ENCODE measurements around the gene INPP5F. TPM values are rescaled to one million over a fixed set of nuclear protein-coding genes. Genes with fewer than 3 reads are reported as not detected.

Gene INPP5F
- total and polyA plus RNA-seq, 2 donors (not counting 1 experiment from before 2014, with no cell fraction given) = 15.0 to 23.3 TPM

DNA sequence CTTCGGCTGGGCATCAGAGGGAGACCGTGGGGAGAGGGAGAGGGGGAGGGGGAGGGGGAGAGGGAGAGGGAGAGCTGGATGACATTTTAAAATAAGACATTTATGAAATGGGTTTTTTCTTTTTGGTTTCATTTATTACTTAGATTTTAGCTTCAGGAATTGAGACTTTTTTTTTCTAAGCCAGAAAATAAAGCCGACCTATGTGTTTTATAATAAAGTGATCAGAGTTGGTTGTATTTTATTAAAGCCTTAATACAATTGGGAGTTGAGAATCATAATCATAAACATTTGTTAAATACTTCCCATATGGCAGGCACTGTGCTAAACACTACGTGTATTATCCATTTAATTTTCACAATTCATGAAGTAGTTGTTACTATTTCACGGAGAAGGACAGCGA, 70.2 kb downstream of the INPP5F start:
- no peak overlapping the region for H3K4me3 ChIP-seq (replicated peaks in 1 of 4; ENCODE audit: control extremely low read depth in 1 of 4, insufficient read depth in 1 of 4, low read depth in 3 of 4, low read length in 4 of 4)
- no peak overlapping the region for H3K4me2 ChIP-seq (ENCODE audit: extremely low read depth, insufficient read depth, low read length)
- H3K79me2 ChIP-seq (ENCODE audit: control insufficient read depth, insufficient read depth, low read length) = no peaks in the 10 kb centered on the region
- no peak overlapping the region for H3K27ac ChIP-seq (ENCODE audit: insufficient read depth, low read length)
- no peak for TF ChIP-seq EZH2 (IDR thresholded peaks at IDR 0.05; ENCODE audit: low read length, missing control alignments)
- TF ChIP-seq, protein P1, sequence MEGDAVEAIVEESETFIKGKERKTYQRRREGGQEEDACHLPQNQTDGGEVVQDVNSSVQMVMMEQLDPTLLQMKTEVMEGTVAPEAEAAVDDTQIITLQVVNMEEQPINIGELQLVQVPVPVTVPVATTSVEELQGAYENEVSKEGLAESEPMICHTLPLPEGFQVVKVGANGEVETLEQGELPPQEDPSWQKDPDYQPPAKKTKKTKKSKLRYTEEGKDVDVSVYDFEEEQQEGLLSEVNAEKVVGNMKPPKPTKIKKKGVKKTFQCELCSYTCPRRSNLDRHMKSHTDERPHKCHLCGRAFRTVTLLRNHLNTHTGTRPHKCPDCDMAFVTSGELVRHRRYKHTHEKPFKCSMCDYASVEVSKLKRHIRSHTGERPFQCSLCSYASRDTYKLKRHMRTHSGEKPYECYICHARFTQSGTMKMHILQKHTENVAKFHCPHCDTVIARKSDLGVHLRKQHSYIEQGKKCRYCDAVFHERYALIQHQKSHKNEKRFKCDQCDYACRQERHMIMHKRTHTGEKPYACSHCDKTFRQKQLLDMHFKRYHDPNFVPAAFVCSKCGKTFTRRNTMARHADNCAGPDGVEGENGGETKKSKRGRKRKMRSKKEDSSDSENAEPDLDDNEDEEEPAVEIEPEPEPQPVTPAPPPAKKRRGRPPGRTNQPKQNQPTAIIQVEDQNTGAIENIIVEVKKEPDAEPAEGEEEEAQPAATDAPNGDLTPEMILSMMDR (conservative IDR thresholded peaks at IDR 0.05 in 1 of 2, IDR thresholded peaks at IDR 0.05 in 1 of 2; ENCODE audit: low read depth in 1 of 2, low read length in 2 of 2) = no peak
- no peak overlapping the region for H2AFZ ChIP-seq (ENCODE audit: low read length)
- H3K9me3 ChIP-seq (ENCODE audit: control insufficient read depth, insufficient read depth, low read depth, low read length) = no peaks in the 10 kb centered on the region
- H3K27me3 ChIP-seq (ENCODE audit: control insufficient read depth, insufficient read depth, low read length) = no peaks in the 10 kb centered on the region
- no peaks in the 10 kb centered on the region for H3K4me1 ChIP-seq (ENCODE audit: control insufficient read depth, extremely low read depth, insufficient read depth, low read length)
- no peaks in the 10 kb centered on the region for H3K36me3 ChIP-seq (ENCODE audit: control insufficient read depth, insufficient read depth, low read length)
- no peak for DNase-seq (ENCODE audit: low read depth in 2 of 2)
- H3K9ac ChIP-seq (ENCODE audit: insufficient read depth, low read length) = no peak overlapping the region
- H4K20me1 ChIP-seq (ENCODE audit: control insufficient read depth, extremely low read depth, insufficient read depth, low read length) = no peaks in the 10 kb centered on the region

DNA sequence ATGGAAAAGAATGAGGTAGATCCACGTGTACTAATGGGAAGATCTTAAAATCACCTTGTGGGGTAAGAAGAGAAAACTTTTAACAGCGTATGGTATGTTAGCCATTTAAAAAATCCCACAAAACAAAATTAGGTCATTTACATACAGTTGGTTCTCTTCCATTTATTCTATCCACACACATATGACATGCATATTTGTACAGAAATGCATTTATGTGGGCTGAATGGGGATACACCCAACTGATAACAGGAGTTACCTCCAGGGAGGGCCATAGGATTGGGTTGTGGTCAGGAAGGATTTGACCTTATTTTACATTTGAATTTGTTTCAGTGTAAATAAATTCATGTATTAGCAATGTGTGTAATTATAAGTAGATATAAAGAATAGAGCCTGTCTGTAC, 75.3 kb downstream of the INPP5F start:
- H3K4me1 ChIP-seq (ENCODE audit: control insufficient read depth, extremely low read depth, insufficient read depth, low read length) = peaks cover 2% of the 10 kb centered on the region
- H3K79me2 ChIP-seq (ENCODE audit: control insufficient read depth, insufficient read depth, low read length) = no peaks in the 10 kb centered on the region
- no peak overlapping the region for H3K9ac ChIP-seq (ENCODE audit: insufficient read depth, low read length)
- H2AFZ ChIP-seq (ENCODE audit: low read length) = no peak overlapping the region
- no peak overlapping the region for H3K4me2 ChIP-seq (ENCODE audit: extremely low read depth, insufficient read depth, low read length)
- no peaks in the 10 kb centered on the region for H3K9me3 ChIP-seq (ENCODE audit: control insufficient read depth, insufficient read depth, low read depth, low read length)
- no peaks in the 10 kb centered on the region for H3K27me3 ChIP-seq (ENCODE audit: control insufficient read depth, insufficient read depth, low read length)
- H4K20me1 ChIP-seq (ENCODE audit: control insufficient read depth, extremely low read depth, insufficient read depth, low read length) = no peaks in the 10 kb centered on the region
- DNase-seq (ENCODE audit: low read depth in 2 of 2) = no peak
- no peak overlapping the region for H3K4me3 ChIP-seq (replicated peaks in 1 of 4; ENCODE audit: control extremely low read depth in 1 of 4, insufficient read depth in 1 of 4, low read depth in 3 of 4, low read length in 4 of 4)
- H3K36me3 ChIP-seq (ENCODE audit: control insufficient read depth, insufficient read depth, low read length) = no peaks in the 10 kb centered on the region
- TF ChIP-seq EZH2 (IDR thresholded peaks at IDR 0.05; ENCODE audit: low read length, missing control alignments) = no peak
- TF ChIP-seq, protein P1 (conservative IDR thresholded peaks at IDR 0.05 in 1 of 2, IDR thresholded peaks at IDR 0.05 in 1 of 2; ENCODE audit: low read depth in 1 of 2, low read length in 2 of 2) = no peak
- no peak overlapping the region for H3K27ac ChIP-seq (ENCODE audit: insufficient read depth, low read length)

DNA sequence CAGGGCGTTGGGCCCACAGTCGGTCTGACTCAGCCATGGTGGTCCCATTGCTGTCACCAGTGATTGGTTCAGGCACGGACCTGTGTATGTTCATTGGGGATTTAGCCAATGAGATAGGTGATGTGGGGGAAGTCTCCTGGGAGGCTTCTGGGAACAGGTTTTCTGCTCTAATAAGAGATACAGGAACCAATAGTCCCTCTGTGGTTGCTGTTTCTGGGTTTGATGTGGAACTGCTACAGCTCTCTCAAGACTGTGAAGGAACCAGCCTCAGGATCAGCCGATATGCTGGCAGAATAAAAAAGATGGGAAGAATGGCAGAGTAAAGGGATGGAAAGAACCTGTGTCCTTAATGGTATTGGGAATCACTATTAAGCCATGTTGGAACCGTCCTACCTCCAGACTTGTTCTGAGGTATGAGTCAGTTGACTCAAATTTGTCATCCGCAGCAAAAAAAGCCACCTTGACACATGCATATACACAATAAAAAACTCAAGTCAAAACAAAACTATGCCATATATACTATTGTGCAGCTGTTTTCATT, 76.2 kb downstream of the INPP5F start:
- no peak overlapping the region for H2AFZ ChIP-seq (ENCODE audit: low read length)
- no peak for TF ChIP-seq EZH2 (IDR thresholded peaks at IDR 0.05; ENCODE audit: low read length, missing control alignments)
- TF ChIP-seq, protein P1 (conservative IDR thresholded peaks at IDR 0.05 in 1 of 2, IDR thresholded peaks at IDR 0.05 in 1 of 2; ENCODE audit: low read depth in 1 of 2, low read length in 2 of 2) = no peak
- H4K20me1 ChIP-seq (ENCODE audit: control insufficient read depth, extremely low read depth, insufficient read depth, low read length) = no peaks in the 10 kb centered on the region
- H3K4me1 ChIP-seq (ENCODE audit: control insufficient read depth, extremely low read depth, insufficient read depth, low read length) = peaks cover 2% of the 10 kb centered on the region
- no peak overlapping the region for H3K4me3 ChIP-seq (replicated peaks in 1 of 4; ENCODE audit: control extremely low read depth in 1 of 4, insufficient read depth in 1 of 4, low read depth in 3 of 4, low read length in 4 of 4)
- H3K9me3 ChIP-seq (ENCODE audit: control insufficient read depth, insufficient read depth, low read depth, low read length) = no peaks in the 10 kb centered on the region
- no peak overlapping the region for H3K27ac ChIP-seq (ENCODE audit: insufficient read depth, low read length)
- DNase-seq (ENCODE audit: low read depth in 2 of 2) = no peak
- H3K36me3 ChIP-seq (ENCODE audit: control insufficient read depth, insufficient read depth, low read length) = no peaks in the 10 kb centered on the region
- no peaks in the 10 kb centered on the region for H3K27me3 ChIP-seq (ENCODE audit: control insufficient read depth, insufficient read depth, low read length)
- H3K9ac ChIP-seq (ENCODE audit: insufficient read depth, low read length) = no peak overlapping the region
- H3K79me2 ChIP-seq (ENCODE audit: control insufficient read depth, insufficient read depth, low read length) = no peaks in the 10 kb centered on the region
- H3K4me2 ChIP-seq (ENCODE audit: extremely low read depth, insufficient read depth, low read length) = no peak overlapping the region
